ENCODE measurements around the gene GFY. TPM values are rescaled to one million over a fixed set of nuclear protein-coding genes. Genes with fewer than 3 reads are reported as not detected.
A peak's percentile ranks its signal among the peaks of the same experiment; 100 is the strongest.
"Not testable (repeated sequence)": the region's sequence is repeated elsewhere in the genome, so short reads cannot be mapped to it uniquely, and the experiment has no call there.

Gene GFY
- total RNA-seq, 1 donor: not detected

DNA sequence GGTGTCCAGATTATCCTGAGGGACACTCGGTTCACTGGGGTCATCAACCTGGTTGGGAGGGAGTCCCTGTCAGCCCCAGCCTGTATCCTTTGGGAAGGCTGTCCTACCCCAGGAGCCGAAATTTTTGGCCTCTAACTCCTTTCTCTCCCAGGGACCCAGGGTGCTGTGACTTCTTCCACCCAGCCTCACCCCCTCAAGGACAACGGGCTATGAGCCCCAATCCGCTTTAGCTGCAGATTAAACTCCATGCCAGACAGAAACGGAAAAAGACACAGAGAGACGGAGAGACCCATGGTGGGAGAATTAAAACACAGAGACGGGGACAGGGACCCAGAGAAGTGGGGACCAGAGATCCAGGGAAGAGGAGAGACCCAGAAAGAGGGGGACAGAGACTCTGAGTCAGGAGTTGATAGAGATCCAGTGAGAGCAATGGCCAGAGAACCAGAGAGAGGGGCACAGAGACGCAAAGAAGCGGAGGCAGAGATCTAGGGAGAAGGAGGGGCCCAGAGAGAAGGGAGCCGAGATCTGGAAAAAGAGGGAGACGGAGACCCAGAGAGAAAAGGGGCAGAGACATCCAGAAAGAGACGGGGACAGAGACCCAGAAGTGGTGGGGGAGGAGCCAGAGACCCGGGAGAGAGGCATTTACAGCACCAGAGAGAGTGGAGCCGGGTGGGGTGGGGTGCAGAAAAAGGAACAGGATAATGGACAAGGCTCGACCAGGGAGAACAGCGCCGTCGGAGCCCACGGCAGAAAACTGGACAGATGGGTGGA is 15.4 kb downstream of the GFY start:
- TF ChIP-seq, protein P1, sequence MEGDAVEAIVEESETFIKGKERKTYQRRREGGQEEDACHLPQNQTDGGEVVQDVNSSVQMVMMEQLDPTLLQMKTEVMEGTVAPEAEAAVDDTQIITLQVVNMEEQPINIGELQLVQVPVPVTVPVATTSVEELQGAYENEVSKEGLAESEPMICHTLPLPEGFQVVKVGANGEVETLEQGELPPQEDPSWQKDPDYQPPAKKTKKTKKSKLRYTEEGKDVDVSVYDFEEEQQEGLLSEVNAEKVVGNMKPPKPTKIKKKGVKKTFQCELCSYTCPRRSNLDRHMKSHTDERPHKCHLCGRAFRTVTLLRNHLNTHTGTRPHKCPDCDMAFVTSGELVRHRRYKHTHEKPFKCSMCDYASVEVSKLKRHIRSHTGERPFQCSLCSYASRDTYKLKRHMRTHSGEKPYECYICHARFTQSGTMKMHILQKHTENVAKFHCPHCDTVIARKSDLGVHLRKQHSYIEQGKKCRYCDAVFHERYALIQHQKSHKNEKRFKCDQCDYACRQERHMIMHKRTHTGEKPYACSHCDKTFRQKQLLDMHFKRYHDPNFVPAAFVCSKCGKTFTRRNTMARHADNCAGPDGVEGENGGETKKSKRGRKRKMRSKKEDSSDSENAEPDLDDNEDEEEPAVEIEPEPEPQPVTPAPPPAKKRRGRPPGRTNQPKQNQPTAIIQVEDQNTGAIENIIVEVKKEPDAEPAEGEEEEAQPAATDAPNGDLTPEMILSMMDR (IDR thresholded peaks at IDR 0.05; ENCODE audit: insufficient read depth, low read length): no peak
- H3K4me3 ChIP-seq (ENCODE audit: low read depth, low read length): peak overlapping the region; percentile 28
- no peak for DNase-seq (ENCODE audit: low read depth)

DNA sequence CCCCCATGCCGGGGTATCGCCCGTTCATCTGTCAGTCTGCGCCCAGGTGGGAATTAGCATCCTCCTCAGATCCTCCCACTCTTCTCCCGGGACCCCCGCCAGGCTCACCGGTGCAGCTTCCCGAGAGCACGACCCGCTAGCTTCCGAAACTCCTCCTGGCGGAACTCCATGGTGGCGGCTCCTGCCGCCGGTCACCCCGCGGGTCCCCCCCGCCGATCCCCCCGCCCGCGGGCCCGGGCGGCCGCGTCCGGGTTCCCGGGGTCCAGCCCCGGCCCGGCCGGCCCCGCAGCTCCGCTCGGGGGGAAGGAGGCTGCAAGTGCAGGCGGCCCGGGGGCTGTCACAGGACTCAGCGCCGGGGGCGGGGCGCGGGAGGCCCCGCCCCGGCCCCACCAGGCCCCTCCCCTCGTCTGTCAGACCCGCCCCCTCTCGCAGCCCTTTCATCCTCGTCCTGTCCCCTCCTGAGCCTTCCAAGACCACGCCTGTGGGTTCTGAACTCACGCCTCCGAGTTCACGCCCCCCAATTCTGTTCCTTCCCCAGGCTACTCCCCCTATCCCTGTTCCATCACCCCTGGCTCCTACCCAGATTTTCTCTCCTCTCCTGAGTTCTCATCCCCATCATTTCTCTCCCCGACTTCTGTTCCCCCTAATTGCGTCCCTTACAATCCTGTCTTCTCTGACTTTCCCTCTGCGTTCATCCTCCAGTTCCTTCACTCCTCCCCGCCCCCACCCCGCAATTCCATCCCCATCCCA is 16.2 kb downstream of the GFY start, which contains the start of gene SLC17A7:
Gene SLC17A7 (minus strand): TSS at position 318 of the 750 bp plus-strand sequence. CDS start 148 bp downstream, at position 170.
- peak within 1 kb of the TSS; percentile 28 for H3K4me3 ChIP-seq (ENCODE audit: low read depth, low read length)
- TF ChIP-seq, protein P1 (IDR thresholded peaks at IDR 0.05; ENCODE audit: insufficient read depth, low read length): no peak
- no peak for DNase-seq (ENCODE audit: low read depth)

DNA sequence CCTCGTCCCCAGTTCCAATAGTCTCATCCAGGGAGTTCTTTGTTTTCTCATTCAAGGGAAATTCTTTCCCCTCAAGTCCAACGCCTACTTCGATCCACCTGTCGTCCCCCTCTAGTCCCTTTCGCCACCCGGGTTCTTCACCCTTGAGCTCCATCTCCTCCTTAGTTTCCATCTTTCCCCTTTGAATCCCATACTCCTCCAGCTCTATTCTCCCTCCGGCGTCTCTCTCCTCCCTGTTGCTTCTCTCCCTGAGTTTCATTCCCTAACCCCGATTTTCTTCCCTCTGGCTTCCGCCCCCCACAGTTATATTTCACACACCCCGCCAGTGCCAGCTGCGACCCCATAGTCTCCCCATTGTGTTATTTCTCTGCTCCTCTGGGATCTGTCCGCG is 16.8 kb downstream of the GFY start:
- no peak overlapping the region for H3K4me3 ChIP-seq (ENCODE audit: low read depth, low read length)
- no peak for DNase-seq (ENCODE audit: low read depth)
- TF ChIP-seq, protein P1 (IDR thresholded peaks at IDR 0.05; ENCODE audit: insufficient read depth, low read length): no peak

DNA sequence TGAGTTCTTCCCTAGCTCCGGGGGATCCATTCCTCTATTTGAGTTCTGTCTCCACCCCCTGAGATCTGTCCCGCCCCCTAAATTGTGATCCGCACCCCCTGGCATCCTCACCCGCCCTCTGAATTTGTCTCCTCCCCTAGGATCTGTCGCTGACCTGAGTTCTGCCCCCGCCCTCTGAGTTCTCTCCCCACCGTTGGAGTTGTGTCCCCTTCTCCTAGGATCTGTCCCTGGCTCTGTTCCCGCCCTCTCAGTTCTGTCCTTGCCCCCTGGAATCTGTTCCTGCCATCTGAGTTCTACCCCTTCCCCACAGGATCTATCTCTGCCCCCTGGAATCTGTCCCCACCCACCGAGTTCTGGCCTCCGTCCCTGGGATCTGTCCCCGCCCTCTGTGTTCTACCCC is 17.2 kb downstream of the GFY start:
- no peak for DNase-seq (ENCODE audit: low read depth)
- H3K4me3 ChIP-seq (ENCODE audit: low read depth, low read length): peak overlapping the region; percentile 28

DNA sequence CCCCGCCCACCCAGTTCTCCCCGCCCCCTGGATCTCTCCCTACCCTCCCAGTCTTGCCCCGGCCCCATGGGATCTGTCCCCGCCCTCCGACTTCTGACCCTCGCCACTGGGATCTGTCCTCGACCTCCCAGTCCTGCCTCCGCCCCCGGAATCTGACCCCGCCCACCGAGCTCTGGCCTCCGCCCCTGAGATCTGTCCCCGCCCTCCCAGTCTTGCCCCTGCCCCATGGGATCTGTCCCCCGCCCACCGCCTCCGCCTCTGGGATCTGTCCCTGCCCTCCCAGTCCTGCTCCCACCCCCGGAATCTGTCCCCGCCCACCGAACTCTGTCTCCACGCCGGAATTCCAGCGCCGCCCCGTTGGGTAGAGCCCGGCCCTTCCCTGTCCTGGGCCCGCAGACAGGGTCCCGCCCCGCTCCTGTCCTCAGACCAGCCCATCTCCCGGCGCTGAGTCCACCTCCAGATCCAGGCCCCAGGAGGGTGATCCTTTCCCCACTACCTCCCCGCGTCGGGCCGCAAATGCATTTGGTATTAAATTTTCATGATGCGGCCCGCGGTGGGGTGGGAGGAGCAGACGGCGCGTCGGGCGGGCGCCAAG is 17.7 kb downstream of the GFY start:
- DNase-seq (ENCODE audit: low read depth): peak; percentile 80
- TF ChIP-seq, protein P1 (IDR thresholded peaks at IDR 0.05; ENCODE audit: insufficient read depth, low read length): no peak
- peak overlapping the region; percentile 75 for H3K4me3 ChIP-seq (ENCODE audit: low read depth, low read length)

More for the DNA sequence above, 17.2 kb downstream of the GFY start:
- TF ChIP-seq, protein P1 (IDR thresholded peaks at IDR 0.05; ENCODE audit: insufficient read depth, low read length): no peak

DNA sequence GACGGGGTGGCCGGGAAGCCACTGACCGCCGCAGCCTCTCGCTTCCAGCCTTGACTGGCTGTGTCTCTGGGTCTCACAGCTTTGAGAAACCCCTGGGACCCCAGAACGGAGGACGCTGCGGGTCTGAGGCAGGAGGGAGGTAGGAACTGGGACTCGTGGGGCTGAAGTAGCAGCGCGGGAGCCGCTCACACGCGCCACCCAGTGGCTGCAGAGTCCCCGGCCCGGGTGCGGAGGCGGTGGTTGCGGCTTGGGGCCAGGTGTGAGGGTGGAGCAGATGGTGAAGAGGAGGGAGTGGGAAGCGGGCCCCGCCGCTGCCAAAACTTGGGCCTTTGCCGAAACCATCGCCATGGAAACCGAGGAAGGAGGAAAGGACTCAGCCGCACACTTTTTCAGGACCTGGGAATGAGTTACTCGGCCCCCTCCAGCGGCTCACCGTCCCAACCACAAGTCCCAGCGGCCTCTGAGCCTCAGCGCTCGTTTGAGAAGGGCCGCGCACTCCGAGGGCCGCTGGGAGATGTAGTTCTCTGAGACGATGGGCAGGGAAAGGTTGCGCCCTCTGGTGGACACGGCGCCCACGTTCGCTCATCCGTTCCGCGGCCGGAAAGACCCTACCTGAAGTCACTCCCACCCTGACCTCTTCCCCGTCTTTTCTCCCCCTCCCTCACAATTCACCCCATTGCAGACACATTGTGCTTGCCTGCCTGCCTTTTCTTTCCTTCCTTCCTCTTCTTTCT is 18.3 kb downstream of the GFY start:
- peak; percentile 96 for DNase-seq (ENCODE audit: low read depth)
- TF ChIP-seq, protein P1 (IDR thresholded peaks at IDR 0.05; ENCODE audit: insufficient read depth, low read length): peak; percentile 94
- peak overlapping the region; percentile 75 for H3K4me3 ChIP-seq (ENCODE audit: low read depth, low read length)

DNA sequence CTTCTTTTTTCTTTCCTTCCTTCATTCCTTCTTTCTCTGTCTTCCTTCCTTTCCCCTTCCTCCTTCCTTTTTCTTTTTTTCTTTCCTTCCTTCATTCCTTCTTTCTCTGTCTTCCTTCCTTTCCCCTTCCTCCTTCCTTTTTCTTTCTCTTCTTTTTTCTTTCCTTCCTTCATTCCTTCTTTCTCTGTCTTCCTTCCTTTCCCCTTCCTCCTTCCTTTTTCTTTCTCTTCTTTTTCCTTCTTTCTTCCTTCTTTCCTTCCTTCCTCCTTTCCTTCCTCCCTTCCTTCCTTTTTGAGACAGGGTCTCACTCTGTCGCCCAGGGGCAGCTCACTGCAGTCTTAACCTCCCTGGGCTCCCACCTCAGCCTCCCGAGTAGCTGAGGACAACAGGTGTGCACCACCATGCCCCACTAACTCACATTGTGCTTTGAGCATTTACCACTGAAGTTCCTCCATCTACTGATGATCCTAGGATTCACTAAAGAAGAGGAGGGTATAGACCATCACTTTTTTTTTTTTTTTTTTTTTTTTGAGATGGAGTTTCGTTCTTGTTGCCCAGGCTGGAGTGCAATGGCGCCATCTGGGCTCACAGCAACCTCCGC is 19.0 kb downstream of the GFY start:
- DNase-seq (ENCODE audit: low read depth); H3K4me3 ChIP-seq (ENCODE audit: low read depth, low read length): not testable (repeated sequence)
